Endodermal cell (in vitro differentiated cells): ENCODE measurements around the gene TDRD5. TPM values are rescaled to one million over a fixed set of nuclear protein-coding genes. Genes with fewer than 3 reads are reported as not detected.

ENCODE experiments used
- DNase-seq: peaks from one replicate; pipeline ENCODE4 v3.0.0-alpha.2; 2017
- H3K27ac ChIP-seq: 2 replicates; pipeline ENCODE4 v1.5.1; 2013; ENCODE audit warnings: mild to moderate bottlenecking, low read depth, low read length, moderate library complexity
- H3K27me3 ChIP-seq: 2 replicates; pipeline ENCODE4 v1.6.1; 2013; ENCODE audit warnings: mild to moderate bottlenecking, low read length, moderate library complexity; ENCODE audit not compliant: insufficient read depth, control insufficient read depth, poor library complexity, severe bottlenecking
- H3K36me3 ChIP-seq: 2 replicates; pipeline ENCODE4 v1.7.0; 2013; ENCODE audit warnings: mild to moderate bottlenecking, low read length, moderate library complexity; ENCODE audit not compliant: control insufficient read depth, insufficient read depth
- H3K4me1 ChIP-seq: one replicate; pipeline ENCODE4 v1.7.0; 2013; ENCODE audit warnings: low read length; ENCODE audit not compliant: control insufficient read depth, insufficient read depth
- H3K4me3 ChIP-seq: 2 replicates; pipeline ENCODE4 v1.5.1; 2013; ENCODE audit warnings: mild to moderate bottlenecking, low read length, moderate library complexity
- H3K9ac ChIP-seq: 2 replicates; pipeline ENCODE4 v1.6.1; 2013; ENCODE audit warnings: mild to moderate bottlenecking, low read length, moderate library complexity; ENCODE audit not compliant: poor library complexity, severe bottlenecking; ENCODE audit errors: extremely low read depth
- H3K9me3 ChIP-seq: 2 replicates; pipeline ENCODE4 v1.6.1; 2013; ENCODE audit warnings: mild to moderate bottlenecking, low read length, moderate library complexity; ENCODE audit not compliant: control insufficient read depth
- H3K27ac Mint-ChIP-seq: 2 replicates; pipeline ENCODE4 v1.8.0; 2020; ENCODE audit warnings: mixed read lengths
- H3K27me3 Mint-ChIP-seq: 2 replicates; pipeline ENCODE4 v1.8.0; 2021; ENCODE audit warnings: mild to moderate bottlenecking, mixed read lengths; ENCODE audit not compliant: insufficient read depth
- H3K36me3 Mint-ChIP-seq: 2 replicates; pipeline ENCODE4 v1.8.0; 2020; ENCODE audit warnings: low read depth, mixed read lengths
- H3K4me1 Mint-ChIP-seq: 2 replicates; pipeline ENCODE4 v1.8.0; 2020; ENCODE audit warnings: mixed read lengths
- H3K4me3 Mint-ChIP-seq: 2 replicates; pipeline ENCODE4 v1.8.0; 2020; ENCODE audit warnings: mild to moderate bottlenecking, moderate library complexity, mixed read lengths
- H3K9me3 Mint-ChIP-seq: 2 replicates; pipeline ENCODE4 v1.8.0; 2020; ENCODE audit warnings: mild to moderate bottlenecking, mixed read lengths
- WGBS, 2 experiments: methylation state at CpG; one replicate each; pipeline versions ENCODE4 v1.1.5 to v1.1.7; 2013; ENCODE audit warnings: missing lambda C conversion rate in 2 of 2, mixed read lengths in 1 of 2; ENCODE audit not compliant: insufficient coverage in 1 of 2, insufficient read length in 1 of 2; 5-methylcytosine and 5-hydroxymethylcytosine counted together
- total RNA-seq, 2 donors: library from RNA; stranded (reverse); fragmentation: NEBNext Ultra II Directional in 1 of 2; extraction: Animal tissue kit (Norgen Biotek cat#: 25700) in 1 of 2; gene quantifications; 2 replicates in 1 of 2; 3 replicates in 1 of 2; pipeline ENCODE4 v1.2.1, GENCODE V29; 2021
- TF ChIP-seq, protein P1 (sequence below): fragments of 200-600 bp; sonication (generic); conservative IDR thresholded peaks from 2 replicates; pipeline ENCODE4 v1.5.0; 2021; ENCODE audit warnings: antibody characterized with exemption, mild to moderate bottlenecking

Gene TDRD5
- total RNA-seq, 2 donors from 2014 or later, result 0.18 to 0.64 TPM

DNA sequence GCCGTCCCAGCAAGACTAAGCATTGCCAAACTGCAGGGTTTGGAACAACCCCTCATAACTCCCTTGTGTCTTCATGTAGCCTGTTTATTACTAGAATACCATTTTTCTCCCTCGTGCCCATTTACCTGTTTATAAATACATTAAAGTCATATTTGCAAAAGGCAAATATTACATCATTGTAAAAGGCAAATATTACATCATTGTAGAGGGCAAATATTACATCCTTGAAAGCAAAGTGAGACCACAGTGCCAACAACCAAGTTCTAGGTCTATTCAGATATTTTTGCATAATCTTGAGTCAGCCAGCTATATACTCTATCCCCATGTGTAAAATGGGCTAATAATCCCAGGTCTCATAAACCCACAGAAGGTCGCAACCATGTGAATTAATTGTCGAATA is 140.0 kb downstream of the TDRD5 start:
- Histone ChIP-seq H3K27me3 (peaks cover 5% of the 10 kb centered on the region), H3K27ac (no peak overlapping the region), H3K4me1 (no peaks in the 10 kb centered on the region), H3K36me3 (no peaks in the 10 kb centered on the region), H3K9ac (no peak overlapping the region), H3K4me3 (no peak overlapping the region), H3K9me3 (no peaks in the 10 kb centered on the region)
- H3K36me3 Mint-ChIP-seq, result no peaks in the 10 kb centered on the region
- H3K27me3 Mint-ChIP-seq, result peaks cover 7% of the 10 kb centered on the region
- DNase-seq, result no peak
- H3K27ac Mint-ChIP-seq, result no peak overlapping the region
- H3K4me3 Mint-ChIP-seq, result no peak overlapping the region
- 94 to 100% methylated on average over 1 to 4 of the region's 4 CpGs for WGBS, 2 experiments
- H3K9me3 Mint-ChIP-seq, result no peaks in the 10 kb centered on the region
- TF ChIP-seq, protein P1, sequence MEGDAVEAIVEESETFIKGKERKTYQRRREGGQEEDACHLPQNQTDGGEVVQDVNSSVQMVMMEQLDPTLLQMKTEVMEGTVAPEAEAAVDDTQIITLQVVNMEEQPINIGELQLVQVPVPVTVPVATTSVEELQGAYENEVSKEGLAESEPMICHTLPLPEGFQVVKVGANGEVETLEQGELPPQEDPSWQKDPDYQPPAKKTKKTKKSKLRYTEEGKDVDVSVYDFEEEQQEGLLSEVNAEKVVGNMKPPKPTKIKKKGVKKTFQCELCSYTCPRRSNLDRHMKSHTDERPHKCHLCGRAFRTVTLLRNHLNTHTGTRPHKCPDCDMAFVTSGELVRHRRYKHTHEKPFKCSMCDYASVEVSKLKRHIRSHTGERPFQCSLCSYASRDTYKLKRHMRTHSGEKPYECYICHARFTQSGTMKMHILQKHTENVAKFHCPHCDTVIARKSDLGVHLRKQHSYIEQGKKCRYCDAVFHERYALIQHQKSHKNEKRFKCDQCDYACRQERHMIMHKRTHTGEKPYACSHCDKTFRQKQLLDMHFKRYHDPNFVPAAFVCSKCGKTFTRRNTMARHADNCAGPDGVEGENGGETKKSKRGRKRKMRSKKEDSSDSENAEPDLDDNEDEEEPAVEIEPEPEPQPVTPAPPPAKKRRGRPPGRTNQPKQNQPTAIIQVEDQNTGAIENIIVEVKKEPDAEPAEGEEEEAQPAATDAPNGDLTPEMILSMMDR, result no peak
- H3K4me1 Mint-ChIP-seq, result peaks cover 5% of the 10 kb centered on the region

Other genes starting within 250 kb of the TDRD5 start
- gene AXDND1, start 225.9 kb upstream of the TDRD5 start, total RNA-seq, result 1 to 10 TPM in 1 of 2 donors, under 1 TPM in 1; 0.69 to 1.3 TPM
- not detected for gene NPHS2, start 15.9 kb upstream of the TDRD5 start, total RNA-seq
- not detected for gene FAM163A, start 151.5 kb downstream of the TDRD5 start, total RNA-seq